Measurements from ENCODE around the gene GATAD2A. TPM values are rescaled to one million over a fixed set of nuclear protein-coding genes. Genes with fewer than 3 reads are reported as not detected.

The GATAD2A gene
- total RNA-seq, 1 donor from 2014 or later, result 102 TPM

DNA sequence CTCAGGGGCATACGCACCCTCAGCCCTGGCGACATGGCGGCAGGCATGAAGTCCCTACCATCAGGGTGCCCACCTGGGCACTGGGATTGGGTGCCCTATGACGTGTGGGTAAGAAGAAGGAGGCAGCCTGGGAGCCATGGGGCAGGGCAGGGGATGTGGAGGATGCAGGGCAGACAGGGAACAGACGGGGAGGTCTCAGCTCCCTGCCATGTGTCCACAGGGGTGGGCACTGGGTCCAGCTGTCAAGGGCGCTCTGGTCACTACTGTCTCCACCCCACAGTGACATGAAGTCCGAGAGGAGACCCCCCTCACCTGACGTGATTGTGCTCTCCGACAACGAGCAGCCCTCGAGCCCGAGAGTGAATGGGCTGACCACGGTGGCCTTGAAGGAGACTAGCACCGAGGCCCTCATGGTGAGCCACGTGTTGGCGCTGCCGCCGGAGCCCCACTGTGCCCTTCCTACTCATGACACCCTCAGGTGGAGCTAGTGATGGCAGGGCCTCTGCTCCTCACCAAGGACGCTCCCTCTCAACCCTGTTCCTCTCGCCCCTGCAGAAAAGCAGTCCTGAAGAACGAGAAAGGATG is 86.6 kb downstream of the GATAD2A start:
- Mint-ChIP-seq H3K27ac (no peak overlapping the region), H3K4me1 (ENCODE audit: unreplicated experiment) (peaks cover 33% of the 10 kb centered on the region), H3K9me3 (no peaks in the 10 kb centered on the region), H3K36me3 (no peaks in the 10 kb centered on the region), H3K27me3 (no peaks in the 10 kb centered on the region), H3K4me3 (no peak overlapping the region)
- TF ChIP-seq, protein P1, sequence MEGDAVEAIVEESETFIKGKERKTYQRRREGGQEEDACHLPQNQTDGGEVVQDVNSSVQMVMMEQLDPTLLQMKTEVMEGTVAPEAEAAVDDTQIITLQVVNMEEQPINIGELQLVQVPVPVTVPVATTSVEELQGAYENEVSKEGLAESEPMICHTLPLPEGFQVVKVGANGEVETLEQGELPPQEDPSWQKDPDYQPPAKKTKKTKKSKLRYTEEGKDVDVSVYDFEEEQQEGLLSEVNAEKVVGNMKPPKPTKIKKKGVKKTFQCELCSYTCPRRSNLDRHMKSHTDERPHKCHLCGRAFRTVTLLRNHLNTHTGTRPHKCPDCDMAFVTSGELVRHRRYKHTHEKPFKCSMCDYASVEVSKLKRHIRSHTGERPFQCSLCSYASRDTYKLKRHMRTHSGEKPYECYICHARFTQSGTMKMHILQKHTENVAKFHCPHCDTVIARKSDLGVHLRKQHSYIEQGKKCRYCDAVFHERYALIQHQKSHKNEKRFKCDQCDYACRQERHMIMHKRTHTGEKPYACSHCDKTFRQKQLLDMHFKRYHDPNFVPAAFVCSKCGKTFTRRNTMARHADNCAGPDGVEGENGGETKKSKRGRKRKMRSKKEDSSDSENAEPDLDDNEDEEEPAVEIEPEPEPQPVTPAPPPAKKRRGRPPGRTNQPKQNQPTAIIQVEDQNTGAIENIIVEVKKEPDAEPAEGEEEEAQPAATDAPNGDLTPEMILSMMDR (conservative IDR thresholded peaks at IDR 0.05), result no peak
- no peak for DNase-seq (ENCODE audit: extremely low spot score, unreplicated experiment)

DNA sequence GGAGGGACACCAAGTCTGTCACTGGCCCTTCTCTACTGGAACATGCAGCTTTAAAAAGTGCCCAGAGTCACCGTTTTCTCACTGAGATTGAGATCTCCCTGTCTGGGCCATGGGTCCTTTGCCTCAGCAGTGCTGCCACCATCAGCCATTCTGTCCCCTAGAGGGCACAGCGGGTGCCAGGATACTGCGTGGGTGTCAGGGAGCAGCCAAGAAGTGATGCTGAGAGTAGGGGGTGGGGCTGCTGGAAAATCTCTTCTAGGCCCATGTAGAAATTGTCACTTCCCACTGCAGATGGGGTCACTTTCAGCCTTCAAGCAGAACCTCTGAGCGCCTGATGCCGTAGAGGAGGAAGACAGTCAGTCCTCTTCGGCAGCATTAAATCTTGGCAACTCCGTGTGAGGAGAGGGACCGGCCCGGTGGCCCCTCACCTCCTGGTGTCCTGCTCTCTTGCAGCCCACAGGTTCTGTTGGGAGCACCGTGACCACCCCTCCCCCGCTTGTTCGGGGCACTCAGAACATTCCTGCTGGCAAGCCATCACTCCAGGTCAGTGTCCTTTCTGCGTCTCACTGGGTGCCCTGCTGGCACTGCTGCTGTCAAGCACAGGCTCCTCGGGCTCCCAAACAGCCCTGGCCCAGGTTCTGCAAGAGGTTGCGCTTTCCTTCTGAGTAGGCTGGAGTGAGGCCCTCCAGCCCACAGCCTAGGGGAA is 88.5 kb downstream of the GATAD2A start:
- H3K36me3 Mint-ChIP-seq, result no peaks in the 10 kb centered on the region
- H3K27me3 Mint-ChIP-seq, result no peaks in the 10 kb centered on the region

DNA sequence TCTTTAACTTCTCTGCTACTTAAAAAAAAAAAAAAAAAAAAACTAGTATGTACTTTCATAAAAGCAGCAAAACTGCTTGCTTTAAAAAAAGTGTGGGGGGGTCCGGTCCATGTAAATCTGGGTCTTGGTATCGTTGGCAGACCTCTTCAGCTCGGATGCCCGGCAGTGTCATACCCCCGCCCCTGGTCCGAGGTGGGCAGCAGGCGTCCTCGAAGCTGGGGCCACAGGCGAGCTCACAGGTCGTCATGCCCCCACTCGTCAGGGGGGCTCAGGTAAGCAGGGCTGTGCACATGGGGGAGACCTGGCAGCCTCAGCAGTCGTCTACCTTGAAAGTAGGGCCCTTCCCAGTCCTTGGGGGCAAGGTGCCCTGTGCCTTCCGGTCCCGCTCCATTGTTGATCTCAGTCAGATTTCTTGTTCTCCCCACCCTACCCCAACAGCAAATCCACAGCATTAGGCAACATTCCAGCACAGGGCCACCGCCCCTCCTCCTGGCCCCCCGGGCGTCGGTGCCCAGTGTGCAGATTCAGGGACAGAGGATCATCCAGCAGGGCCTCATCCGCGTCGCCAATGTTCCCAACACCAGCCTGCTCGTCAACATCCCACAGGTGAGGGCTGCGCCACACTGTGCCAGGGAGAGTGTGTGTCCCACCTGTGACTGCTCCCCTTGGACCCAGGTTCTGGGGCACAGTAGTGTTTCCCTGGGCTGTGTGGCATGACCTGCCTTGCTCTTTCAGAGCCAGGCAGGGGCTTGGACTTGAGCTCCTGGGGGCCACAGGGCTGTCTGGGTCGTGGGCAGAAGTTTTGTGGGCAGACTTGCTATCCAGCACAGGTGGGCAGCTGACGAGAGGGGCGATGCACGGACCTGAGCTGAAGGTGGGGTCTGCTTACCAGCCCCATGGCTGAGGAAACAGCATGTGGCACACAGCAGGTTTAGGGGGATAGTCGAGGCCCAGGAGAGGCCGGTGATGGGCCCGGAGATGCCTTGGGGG is 90.4 kb downstream of the GATAD2A start:
- TF ChIP-seq, protein P1 (conservative IDR thresholded peaks at IDR 0.05), result no peak
- H3K36me3 Mint-ChIP-seq, result no peaks in the 10 kb centered on the region
- H3K27ac Mint-ChIP-seq, result no peak overlapping the region
- H3K4me1 Mint-ChIP-seq (ENCODE audit: unreplicated experiment), result no peaks in the 10 kb centered on the region
- no peak overlapping the region for H3K4me3 Mint-ChIP-seq
- H3K27me3 Mint-ChIP-seq, result no peaks in the 10 kb centered on the region
- H3K9me3 Mint-ChIP-seq, result no peaks in the 10 kb centered on the region
- DNase-seq (ENCODE audit: extremely low spot score, unreplicated experiment), result no peak

More for the DNA sequence above, 88.5 kb downstream of the GATAD2A start:
- Mint-ChIP-seq H3K4me1 (ENCODE audit: unreplicated experiment) (peaks cover 17% of the 10 kb centered on the region), H3K27ac (no peak overlapping the region), H3K9me3 (no peaks in the 10 kb centered on the region), H3K4me3 (no peak overlapping the region)
- TF ChIP-seq, protein P1 (conservative IDR thresholded peaks at IDR 0.05), result no peak
- no peak for DNase-seq (ENCODE audit: extremely low spot score, unreplicated experiment)

DNA sequence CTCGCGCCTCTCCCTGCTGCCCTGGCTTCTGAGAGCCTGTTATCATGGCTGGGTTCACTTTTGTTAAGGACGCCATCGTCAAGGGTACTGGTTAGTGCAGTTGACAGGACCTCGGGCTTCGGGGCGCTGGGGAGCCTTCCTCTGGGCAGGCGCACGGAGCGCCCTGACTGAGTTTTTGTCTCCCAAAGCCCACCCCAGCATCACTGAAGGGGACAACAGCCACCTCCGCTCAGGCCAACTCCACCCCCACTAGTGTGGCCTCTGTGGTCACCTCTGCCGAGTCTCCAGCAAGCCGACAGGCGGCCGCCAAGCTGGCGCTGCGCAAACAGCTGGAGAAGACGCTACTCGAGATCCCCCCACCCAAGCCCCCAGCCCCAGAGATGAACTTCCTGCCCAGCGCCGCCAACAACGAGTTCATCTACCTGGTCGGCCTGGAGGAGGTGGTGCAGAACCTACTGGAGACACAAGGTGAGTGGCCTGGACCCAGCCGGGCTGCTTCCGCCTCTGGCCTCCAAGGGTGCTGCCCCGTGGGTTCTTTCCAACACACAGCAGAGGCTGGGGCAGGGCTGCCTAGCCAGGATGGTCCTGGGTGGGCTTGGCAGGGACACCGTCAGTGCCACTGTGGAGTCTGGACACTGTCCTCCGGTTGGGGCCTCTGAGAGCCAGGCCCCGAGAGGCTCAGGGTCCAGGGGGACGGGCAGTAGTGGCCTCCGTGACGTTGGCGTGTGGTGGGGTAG is 92.9 kb downstream of the GATAD2A start:
- Mint-ChIP-seq H3K36me3 (no peaks in the 10 kb centered on the region), H3K27ac (no peak overlapping the region), H3K9me3 (no peaks in the 10 kb centered on the region), H3K4me1 (ENCODE audit: unreplicated experiment) (no peaks in the 10 kb centered on the region), H3K27me3 (no peaks in the 10 kb centered on the region), H3K4me3 (no peak overlapping the region)
- TF ChIP-seq, protein P1 (conservative IDR thresholded peaks at IDR 0.05), result no peak
- DNase-seq (ENCODE audit: extremely low spot score, unreplicated experiment), result no peak

Measured in type B pancreatic cell (in vitro differentiated cells).